ENCODE data around the gene FGF21.
A peak's percentile ranks its signal among the peaks of the same experiment; 100 is the strongest.

GRCh38 chr19:48740164-48740972 lies 15.0 kb upstream of the FGF21 start, which contains the start of gene RASIP1:
- TF ChIP-seq JUN (IDR thresholded peaks at IDR 0.05; ENCODE audit: borderline replicate concordance, insufficient read depth, insufficient read length, low read depth) (no peak), EZH2 (IDR thresholded peaks at IDR 0.05; ENCODE audit: borderline replicate concordance, low read depth, low read length, severe bottlenecking) (no peak), POLR2A (IDR thresholded peaks at IDR 0.05; ENCODE audit: low read depth, low read length) (peak; percentile 97), CTCF (IDR thresholded peaks at IDR 0.05; ENCODE audit: extremely low read depth in 1 of 2, insufficient read depth in 1 of 2, low read depth in 1 of 2, low read length in 2 of 2) (no peak), POLR2AphosphoS5 (IDR thresholded peaks at IDR 0.05; ENCODE audit: insufficient read depth, low read depth, low read length) (peak; percentile 96), GATA2 (IDR thresholded peaks at IDR 0.05; ENCODE audit: insufficient read depth, insufficient read length, low read depth, low read length) (no peak), FOS (IDR thresholded peaks at IDR 0.05; ENCODE audit: borderline replicate concordance, insufficient read depth, low read length) (peak; percentile 26)
- TF ChIP-seq, protein P1, sequence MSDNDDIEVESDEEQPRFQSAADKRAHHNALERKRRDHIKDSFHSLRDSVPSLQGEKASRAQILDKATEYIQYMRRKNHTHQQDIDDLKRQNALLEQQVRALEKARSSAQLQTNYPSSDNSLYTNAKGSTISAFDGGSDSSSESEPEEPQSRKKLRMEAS (IDR thresholded peaks at IDR 0.05; ENCODE audit: insufficient read depth, insufficient read length) = no peak
